ENCODE measurements around the gene LRP1.
A peak's percentile ranks its signal among the peaks of the same experiment; 100 is the strongest.

The LRP1 gene

GRCh38 chr12:57199191-57199590, 70.9 kb downstream of the LRP1 start:
- ChIA-PET CTCF (no interaction called here), POLR2A (ENCODE audit: low non-redundant PET) (no interaction called here)
- no peak for TF ChIP-seq CTCF (conservative IDR thresholded peaks at IDR 0.05; ENCODE audit: low read depth)
- DNase-seq (ENCODE audit: low spot score): no peak
- 0 out of 2 replicates have a peak overlapping the region, but pooled peaks have one; percentile 7 for H3K27ac ChIP-seq

GRCh38 chr12:57200497-57200896, 72.2 kb downstream of the LRP1 start:
- no peak overlapping the region for H3K27ac ChIP-seq
- no peak for TF ChIP-seq CTCF (conservative IDR thresholded peaks at IDR 0.05; ENCODE audit: low read depth)
- ChIA-PET POLR2A (ENCODE audit: low non-redundant PET) (no interaction called here), CTCF (no interaction called here)
- DNase-seq (ENCODE audit: low spot score): no peak

GRCh38 chr12:57201219-57201618, 72.9 kb downstream of the LRP1 start:
- ChIA-PET POLR2A (ENCODE audit: low non-redundant PET) (no interaction called here), CTCF (no interaction called here)
- no peak for TF ChIP-seq CTCF (conservative IDR thresholded peaks at IDR 0.05; ENCODE audit: low read depth)
- no peak overlapping the region for H3K27ac ChIP-seq
- DNase-seq (ENCODE audit: low spot score): no peak

GRCh38 chr12:57201631-57202030, 73.3 kb downstream of the LRP1 start:
- ChIA-PET CTCF (no interaction called here), POLR2A (ENCODE audit: low non-redundant PET) (no interaction called here)
- DNase-seq (ENCODE audit: low spot score): no peak
- no peak for TF ChIP-seq CTCF (conservative IDR thresholded peaks at IDR 0.05; ENCODE audit: low read depth)
- H3K27ac ChIP-seq: no peak overlapping the region

GRCh38 chr12:57202321-57202720, 74.0 kb downstream of the LRP1 start:
- ChIA-PET CTCF (no interaction called here), POLR2A (ENCODE audit: low non-redundant PET) (no interaction called here)
- no peak for TF ChIP-seq CTCF (conservative IDR thresholded peaks at IDR 0.05; ENCODE audit: low read depth)

GRCh38 chr12:57203201-57203600, 74.9 kb downstream of the LRP1 start:
- ChIA-PET CTCF (no interaction called here), POLR2A (ENCODE audit: low non-redundant PET) (no interaction called here)
- no peak for DNase-seq (ENCODE audit: low spot score)
- H3K27ac ChIP-seq: peak overlapping the region; percentile 19; the same call in 1 of the 2 replicates
- TF ChIP-seq CTCF (conservative IDR thresholded peaks at IDR 0.05; ENCODE audit: low read depth): no peak

More at GRCh38 chr12:57202321-57202720, 74.0 kb downstream of the LRP1 start:
- no peak overlapping the region for H3K27ac ChIP-seq
- DNase-seq (ENCODE audit: low spot score): no peak

- peak overlapping the region; percentile 19; the same call in 1 of the 2 replicates for H3K27ac ChIP-seq
- CTCF ChIA-PET: no interaction called here
- DNase-seq (ENCODE audit: low spot score): no peak
- POLR2A ChIA-PET (ENCODE audit: low non-redundant PET): no interaction called here
- no peak for TF ChIP-seq CTCF (conservative IDR thresholded peaks at IDR 0.05; ENCODE audit: low read depth)
These were observed 75.5 kb downstream of the LRP1 start for GRCh38 chr12:57203791-57204190.

All from RWPE1 (cell line).